Measurements from ENCODE around the gene NOP14.
"Not testable (repeated sequence)": the region's sequence is repeated elsewhere in the genome, so short reads cannot be mapped to it uniquely, and the experiment has no call there.

Gene NOP14

DNA sequence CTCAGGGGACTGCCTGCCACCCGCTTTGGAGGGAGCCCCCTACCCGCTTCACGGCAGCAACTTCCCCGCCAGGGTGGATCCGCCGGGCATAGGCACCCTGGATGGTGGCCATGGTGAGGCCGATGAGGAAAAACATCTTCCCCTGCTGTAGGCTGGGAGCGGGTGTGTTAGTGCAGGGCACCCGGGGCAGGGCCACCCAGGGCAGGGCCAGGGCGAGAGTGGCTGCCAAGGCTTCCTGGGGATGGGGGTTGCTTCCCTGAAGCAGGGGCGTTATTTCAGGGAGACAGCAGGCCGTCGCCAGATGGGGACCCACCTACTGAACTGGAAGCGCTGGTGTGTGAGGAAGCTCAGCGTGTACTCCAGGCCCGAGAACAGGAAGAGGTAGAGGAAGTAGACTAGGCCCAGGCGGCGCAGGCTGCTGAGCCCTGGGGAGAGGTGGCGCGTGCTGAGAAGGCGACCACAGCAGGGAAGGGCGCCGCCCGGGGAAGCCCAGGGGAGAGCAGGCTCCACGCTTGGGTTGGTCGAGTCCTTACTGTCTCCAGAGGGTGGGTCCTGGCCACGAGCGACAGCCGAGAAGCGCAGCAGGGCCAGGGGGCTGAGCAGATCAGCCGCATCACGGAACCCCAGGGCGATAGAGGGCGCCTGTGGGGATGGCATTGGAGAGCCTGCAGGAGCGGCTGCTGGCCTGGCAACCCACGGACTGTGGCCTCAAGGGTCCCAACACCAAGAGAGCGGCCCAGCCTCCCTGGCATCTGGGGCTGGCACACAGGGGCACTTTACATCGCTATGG lies 31.5 kb downstream of the NOP14 start:
- DNase-seq (ENCODE audit: low read depth, low spot score): no peak

DNA sequence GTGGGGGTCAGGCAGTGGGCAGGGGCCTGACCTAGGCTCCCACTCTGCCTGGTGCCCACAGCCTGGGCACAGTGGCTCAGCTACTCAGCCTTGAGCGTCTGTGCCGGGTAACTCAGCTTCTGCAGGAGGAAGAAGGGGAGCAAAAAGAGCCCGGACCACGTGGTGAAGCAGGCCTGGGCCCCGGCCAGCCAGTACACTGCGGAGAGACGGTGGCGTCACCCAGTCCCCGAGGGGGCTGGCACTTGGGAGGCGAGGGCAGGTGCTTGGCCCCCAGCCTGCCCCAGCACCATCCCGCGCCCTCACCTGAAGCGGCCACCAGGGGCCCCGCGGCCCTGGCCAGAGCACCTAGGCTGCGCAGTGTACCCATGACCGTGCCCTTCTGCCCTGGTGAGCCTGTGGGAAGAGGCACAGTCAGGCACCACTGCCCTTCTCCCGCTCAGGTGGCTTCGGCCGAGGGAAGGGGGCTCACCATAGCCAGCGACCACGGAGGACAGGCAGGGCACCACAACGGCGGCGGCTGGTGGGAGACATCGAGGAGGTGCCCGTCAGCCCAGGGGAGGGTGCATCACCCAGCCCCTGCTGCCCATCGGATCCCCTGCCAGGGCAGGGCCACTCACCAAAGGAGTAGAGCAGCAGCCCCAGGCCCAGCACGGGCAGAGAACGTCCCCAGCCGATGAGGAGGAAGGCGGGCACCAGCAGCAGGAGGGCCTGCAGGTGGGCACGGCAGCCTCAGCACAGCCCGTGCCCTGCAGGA lies 32.3 kb downstream of the NOP14 start:
- DNase-seq (ENCODE audit: low read depth, low spot score): no peak

DNA sequence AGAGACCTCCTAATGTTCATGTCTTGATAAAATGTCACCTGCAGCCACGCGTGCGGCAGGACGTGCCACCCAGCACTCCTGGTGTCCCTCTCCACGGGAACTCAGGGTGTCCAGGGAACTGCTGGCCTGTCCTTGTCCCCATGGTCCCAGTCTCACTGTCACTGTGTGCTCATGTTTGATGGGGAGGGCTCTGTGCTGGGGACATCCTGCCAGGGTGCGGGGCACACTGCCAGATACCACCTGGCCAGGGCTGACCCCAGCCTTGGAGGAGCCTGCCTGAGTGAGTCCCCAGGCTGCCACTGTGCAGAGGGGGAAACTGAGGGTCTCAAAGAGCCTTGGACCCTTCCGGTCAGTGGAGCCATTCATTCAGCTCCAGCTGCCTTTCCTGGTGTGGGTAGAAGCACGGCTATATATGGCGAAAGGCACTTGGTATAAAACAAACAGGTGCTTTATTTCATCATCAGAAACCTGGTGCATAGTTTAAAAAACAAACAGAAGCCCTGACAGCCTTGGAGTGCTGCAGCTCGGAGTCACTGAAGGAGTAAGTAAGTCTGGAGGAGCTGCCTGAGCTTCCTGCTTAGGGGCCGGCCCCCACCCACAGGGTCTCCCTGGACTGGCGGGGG lies 33.0 kb downstream of the NOP14 start:
- DNase-seq (ENCODE audit: low read depth, low spot score): no peak

DNA sequence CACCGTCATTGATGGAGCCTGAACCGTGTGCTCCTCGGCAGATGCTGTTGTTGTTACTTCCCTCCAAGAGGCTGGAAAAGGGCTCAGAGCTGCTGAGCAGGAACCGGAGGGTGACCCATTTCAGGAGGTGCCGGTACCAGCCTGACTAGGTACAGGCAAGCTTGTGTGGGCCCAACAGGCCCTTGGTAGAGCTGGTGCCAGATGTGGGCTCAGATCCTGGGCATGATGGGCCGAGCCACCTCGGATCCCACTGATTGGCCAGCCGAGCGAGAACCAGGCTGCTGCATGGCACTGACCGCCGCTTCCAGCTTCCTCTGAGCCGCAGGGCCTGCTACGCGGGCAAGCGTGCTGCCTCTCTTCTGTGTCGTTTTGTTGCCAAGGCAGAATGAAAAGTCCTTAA lies 33.7 kb downstream of the NOP14 start:
- no peak for DNase-seq (ENCODE audit: low read depth, low spot score)

DNA sequence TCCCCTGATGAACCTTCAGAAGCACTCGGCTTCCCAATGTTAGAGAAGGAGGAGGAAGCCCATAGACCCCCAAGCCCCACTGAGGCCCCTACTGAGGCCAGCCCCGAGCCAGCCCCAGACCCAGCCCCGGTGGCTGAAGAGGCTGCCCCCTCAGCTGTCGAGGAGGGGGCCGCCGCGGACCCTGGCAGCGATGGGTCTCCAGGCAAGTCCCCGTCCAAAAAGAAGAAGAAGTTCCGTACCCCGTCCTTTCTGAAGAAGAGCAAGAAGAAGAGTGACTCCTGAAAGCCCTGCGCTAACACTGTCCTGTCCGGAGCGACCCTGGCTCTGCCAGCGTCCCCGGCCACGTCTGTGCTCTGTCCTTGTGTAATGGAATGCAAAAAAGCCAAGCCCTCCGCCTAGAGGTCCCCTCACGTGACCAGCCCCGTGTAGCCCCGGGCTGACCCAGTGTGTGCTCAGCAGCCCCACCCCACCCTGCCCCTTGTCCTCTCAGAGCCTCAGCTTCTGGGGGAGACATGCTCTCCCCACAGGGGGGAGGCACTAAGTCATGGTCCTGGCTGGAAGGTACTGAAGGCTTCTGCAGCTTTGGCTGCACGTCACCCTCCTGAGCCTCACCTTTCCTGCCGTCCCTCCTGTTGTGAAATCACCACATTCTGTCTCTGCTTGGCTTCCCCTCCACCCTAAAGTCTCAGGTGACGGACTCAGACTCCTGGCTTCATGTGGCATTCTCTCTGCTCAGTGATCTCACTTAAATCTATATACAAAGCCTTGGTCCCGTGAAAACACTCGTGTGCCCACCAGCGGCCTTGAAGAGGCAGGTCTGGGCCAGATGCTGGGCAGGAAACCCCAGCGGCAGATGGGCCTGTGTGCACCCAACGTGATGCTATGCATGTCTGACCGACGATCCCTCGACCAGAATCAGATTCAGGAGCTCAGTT lies 34.7 kb downstream of the NOP14 start:
- no peak for DNase-seq (ENCODE audit: low read depth, low spot score)

DNA sequence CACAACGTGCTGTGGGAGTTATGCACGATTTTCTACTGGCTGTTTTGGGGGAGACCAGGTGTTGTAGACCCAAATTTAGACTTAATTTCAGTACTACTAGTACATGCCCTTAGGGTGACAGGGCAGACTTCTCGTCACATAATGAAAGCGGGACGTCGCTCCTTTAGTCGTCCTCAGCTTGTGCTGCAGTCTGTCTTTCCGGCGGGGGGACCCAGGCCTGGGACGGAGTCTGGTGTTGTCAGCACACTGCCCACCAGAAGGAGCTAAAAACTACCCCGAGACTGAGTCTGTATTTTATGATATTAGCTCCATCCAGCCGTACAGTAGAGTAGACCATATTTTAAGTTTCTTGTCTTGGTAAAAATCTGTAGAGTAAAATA lies 35.5 kb downstream of the NOP14 start:
- no peak for DNase-seq (ENCODE audit: low read depth, low spot score)

DNA sequence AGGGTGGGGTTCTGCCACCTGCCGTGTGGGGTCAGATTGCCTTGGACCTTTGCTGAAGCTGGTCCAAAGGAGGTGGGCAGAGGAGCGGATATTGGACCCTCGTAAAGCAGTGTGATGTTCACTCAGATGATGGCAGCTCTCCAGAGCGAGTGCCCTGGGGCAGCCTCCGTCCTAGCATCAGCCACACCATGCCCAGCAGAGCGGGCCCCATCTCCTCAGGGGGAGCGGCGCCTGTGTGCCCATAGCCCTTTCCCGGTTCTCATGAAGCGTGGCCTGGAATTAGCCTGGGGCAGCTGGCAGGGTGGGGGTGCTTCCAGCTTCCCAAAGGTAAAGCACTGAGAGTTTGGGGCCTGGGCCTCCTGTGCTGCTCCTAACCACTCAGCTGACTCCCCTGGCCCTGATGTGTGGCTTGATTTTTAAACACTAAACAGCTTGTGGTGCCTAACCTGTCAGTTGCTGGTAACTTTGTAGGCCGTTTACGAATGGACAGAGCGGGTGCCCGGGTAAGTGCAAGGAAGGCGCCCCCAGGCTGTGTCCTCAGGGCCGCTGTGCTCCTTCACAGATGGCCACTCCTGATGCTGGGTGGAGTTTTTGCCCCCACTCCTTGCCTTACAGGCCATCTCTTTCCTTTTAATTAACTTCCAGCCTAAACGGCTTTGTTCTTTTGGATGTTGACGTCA lies 36.0 kb downstream of the NOP14 start:
- no peak for DNase-seq (ENCODE audit: low read depth, low spot score)

DNA sequence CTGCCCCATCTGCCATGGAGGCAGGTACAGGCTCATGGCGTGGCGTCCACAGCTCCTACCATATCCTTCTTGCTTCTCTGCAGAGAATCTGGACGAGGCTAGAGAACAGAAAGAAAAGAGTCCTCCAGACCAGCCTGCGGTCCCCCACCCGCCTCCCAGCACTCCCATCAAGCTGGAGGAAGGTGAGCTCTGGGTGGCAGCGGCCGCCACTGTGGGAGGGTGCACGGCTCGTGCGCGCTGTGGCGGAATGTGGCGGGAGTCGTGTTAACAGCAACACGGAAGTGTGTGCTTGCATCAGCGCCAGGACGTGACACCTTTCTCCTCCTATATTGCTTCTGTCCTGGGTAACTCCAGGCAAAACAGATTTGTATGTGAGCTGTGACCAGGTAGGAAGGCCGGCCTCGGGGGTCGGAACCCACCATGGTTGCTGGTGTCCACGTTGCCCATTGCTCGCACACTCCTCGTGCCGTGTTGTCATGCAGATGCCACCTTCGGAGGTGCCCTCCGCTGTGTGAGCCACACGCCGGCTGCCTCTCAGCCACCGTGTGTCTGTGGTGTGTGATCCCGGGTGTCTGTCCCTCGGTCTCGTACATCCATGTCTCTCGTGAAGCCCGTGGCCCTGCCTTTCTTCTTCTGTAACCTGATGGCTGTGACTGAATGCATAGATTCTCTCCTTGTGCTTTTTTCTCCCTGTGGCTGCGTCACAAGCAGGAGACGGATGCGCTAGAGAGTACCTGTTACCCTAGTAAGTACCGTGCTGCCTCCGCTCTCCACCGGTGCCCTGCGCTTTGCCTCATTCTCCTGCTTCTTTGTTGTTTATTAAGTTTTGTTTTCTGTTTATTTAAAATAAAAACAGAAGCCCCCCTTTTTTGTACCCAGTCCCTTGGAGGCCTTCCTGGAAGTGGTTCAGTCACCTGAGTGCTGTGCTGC lies 37.0 kb downstream of the NOP14 start:
- DNase-seq (ENCODE audit: low read depth, low spot score): no peak

DNA sequence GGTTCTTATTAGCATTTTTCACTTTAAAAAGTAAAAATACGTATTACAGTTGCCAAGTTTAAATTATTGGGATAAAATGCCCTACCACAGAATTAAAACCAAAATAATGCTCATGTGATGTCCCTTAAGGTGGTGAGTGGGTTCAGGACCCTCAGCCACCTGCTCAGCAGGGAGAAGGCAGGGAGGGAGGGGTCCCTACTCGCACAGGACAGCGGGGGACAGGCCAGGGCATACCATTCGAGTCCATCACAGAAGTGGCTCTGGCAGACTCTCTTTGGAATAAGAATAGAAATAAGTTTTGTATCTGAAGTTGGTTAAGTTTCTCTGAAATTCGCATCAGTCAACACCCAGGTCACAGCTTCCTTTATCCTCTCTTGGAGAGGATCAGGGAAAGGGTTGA lies 37.7 kb downstream of the NOP14 start:
- no peak for DNase-seq (ENCODE audit: low read depth, low spot score)

DNA sequence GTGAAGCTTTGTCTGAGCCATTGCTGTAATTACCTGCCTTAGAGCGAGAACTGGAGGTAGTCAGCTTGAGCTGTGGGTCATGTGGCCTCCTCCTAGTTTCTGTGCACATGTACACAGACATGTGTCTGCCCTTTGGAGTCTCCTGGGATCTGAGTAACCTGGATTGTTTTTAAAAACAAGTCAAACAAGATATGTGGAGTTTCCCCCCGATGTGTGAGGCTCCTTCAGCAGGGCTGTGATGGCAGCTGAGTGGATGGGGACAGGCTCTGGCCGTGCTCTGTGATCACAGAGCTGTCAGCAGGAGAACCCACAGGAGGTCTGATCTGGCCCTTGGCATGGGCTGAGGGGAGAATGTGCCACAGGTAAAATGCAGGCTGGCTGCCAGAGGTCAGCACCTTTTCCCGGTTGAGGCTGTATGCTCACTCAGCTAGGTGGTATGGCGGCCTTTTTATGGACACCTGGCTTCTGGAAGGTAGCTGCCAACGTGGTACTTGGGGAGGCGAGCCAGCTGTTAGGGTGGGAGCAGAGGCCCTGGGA lies 38.4 kb downstream of the NOP14 start:
- DNase-seq (ENCODE audit: low read depth, low spot score): no peak

DNA sequence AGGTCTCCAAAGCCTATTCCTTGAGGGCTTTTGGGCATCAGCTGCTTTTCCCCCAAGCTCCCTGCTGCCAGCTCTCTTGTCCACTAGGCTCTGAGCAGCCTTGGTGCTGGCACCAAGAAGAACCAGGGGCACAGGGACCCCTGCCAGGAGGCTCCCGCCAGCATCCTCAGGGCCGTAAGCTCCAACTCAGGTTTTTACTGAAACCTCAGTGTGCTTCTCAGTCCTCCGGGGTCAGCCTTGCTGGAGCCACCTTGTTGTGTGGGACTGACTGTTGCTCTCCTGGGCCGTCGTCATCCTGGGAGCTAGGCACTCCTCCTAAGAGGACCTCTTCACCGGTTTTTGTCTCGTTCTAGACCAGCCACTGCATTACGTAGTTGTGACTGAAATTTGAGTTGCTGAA lies 38.9 kb downstream of the NOP14 start:
- DNase-seq (ENCODE audit: low read depth, low spot score): no peak

DNA sequence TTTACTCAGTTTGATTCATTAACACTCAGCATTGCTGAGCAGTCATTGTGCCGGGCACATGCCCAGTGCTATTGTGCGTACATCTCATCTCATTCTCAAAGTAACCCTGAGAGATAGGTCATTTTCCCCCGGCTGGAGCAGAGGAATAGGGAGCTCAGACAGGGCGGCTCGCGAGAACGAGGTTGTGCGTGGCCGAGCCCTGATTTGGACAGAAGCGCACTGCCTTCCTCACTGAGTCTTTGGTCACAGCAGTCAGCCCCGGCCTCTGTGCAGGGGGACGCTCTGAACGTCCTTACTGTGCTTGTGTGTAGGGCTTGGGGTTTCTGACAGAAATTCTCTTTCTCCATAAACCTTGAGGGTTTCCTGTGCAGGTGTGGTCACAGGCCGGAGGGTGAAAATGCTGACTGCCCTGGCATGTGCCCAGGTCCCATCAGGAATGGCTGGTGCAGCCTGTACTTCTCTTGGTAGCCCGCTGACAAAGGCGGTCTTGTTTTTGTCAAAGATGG lies 39.5 kb downstream of the NOP14 start:
- DNase-seq (ENCODE audit: low read depth, low spot score): no peak

DNA sequence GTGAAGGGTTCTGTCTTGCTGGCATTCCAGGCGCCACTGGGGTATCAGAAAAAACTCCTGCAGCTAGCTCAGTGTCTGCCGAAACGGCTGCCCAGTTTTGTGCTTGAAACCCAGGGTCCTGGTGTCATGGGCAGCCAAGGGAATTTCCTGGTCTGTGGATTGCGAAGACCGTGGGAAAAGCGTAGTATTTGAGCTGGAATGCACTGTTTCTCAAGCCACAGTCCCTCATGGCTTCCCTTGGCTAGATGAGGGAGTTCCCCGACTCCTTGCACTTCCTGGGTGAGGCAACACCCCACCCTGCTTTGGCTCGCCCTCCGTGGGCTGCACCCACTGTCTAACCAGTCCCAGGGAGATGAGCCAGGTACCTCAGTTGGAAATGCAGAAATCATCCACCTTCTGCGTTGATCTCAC lies 40.1 kb downstream of the NOP14 start:
- DNase-seq (ENCODE audit: low read depth, low spot score): no peak

DNA sequence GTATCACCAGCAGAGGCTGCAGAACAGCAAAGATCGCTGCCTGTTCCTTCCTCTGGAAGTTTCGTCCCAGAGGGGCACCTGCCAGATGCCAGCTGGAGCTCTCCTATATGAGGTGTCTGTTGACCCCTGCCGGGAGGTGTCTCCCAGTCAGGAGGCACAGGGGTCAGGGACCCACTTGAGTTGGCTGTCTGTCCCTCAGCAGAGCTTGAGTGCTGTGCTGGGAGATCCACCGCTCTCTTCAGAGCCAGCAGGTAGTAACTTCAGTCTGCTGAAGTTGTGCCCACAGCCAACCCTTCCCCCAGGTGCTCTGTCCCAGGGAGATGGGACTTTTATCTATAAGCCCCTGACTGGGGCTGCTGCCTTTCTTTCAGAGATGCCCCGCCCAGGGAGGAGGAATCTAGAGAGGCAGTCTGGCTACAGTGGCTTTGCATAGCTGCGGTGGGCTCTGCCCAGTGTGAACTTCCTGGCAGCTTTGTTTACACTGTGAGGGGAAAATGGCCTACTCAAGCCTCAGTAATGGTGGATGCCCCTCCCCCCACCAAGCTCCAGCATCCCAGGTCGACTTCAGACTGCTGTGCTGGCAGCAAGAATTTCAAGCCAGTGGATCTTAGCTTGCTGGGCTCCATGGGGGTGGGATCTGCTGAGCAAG lies 40.6 kb downstream of the NOP14 start:
- DNase-seq (ENCODE audit: low read depth, low spot score): not testable (repeated sequence)

DNA sequence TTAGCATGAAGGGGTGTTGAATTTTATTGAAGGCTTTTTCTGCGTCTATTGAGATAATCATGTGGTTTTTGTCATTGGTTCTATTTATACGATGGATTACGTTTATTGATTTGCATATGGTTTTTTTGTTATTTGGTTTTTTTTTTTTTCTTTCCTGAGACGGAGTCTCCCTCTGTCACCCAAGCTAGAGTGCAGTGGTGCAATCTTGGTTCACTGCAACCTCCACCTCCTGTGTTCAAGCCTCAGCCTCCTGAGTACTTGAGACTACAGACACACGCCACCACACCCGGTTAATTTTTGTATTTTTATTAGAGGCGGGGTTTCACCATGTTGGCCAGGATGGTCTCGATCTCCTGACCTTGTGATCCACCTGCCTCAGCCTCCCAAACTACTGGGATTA lies 44.5 kb downstream of the NOP14 start:
- DNase-seq (ENCODE audit: low read depth, low spot score): not testable (repeated sequence)

DNA sequence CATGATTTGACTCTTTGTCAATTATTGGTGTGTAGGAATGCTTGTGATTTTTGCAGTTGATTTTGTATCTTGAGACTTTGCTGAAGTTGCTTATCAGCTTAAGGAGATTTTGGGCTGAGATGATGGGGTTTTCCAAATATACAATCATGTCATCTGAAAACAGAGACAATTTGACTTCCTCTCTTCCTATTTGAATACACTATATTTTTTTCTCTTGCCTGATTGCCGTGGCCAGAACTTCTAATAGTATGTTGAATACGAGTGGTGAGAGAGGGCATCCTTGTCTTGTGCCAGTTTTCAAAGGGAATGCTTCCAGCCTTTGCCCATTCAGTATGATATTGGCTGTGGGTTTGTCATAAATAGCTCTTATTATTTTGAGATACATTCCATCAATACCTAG lies 44.9 kb downstream of the NOP14 start:
- DNase-seq (ENCODE audit: low read depth, low spot score): not testable (repeated sequence)

DNA sequence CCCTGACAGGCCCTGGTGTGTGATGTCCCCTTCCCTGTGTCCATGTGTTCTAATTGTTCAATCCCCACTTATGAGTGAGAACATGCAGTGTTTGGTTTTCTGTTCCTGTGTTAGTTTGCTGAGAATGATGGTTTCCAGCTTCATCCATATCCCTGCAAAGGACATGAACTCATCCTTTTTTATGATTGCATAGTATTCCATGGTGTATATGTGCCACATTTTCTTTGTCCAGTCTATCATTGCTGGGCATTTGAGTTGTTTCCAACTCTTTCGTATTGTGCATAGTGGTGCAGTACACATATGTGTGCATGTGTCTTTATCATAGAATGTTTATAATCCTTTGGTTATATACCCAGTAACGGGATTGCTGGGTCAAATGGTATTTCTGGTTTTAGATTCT lies 46.5 kb downstream of the NOP14 start:
- not testable (repeated sequence) for DNase-seq (ENCODE audit: low read depth, low spot score)

DNA sequence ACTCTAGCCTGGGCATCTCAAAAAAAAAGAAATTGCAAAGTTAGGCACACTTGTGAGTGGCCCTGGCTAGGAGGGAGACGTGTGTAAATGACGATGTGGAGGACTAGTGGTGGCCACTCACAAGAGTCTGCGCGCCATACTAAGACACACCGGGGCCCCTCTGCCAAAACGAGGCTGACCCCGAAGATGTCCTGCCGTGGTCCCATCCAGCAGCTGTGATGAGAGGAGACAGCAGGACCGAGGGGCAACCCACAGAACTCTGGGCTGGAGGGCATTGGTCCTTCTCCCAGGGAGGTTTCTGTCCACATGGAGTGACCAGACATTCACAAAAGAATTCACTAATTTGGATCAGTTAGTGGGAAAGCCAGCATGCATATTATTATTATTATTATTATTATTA lies 47.4 kb downstream of the NOP14 start:
- DNase-seq (ENCODE audit: low read depth, low spot score): no peak
